OCI-LY7 (cell line): ENCODE results near the gene OLIG3. TPM values are rescaled to one million over a fixed set of nuclear protein-coding genes. Genes with fewer than 3 reads are reported as not detected.

ENCODE experiments used
- BruUV-seq: library from RNA; stranded (reverse); fragments of 400-500 nt; replicated peaks from 2 replicates; lab custom pipeline; 2021; lab: Mats Ljungman, UMichigan
- CTCF ChIA-PET: fragments of 300-600 bp; sonication (Branson Sonifier 250); formaldehyde crosslinking; loops from one replicate; lab custom pipeline; 2022; ENCODE audit warnings: antibody characterized with exemption; ENCODE audit not compliant: unreplicated experiment; lab: Charles Lee
- POLR2A ChIA-PET: fragments of 300-600 bp; sonication (Branson Sonifier 250); formaldehyde crosslinking; loops from one replicate; lab custom pipeline; 2022; ENCODE audit warnings: antibody characterized with exemption; lab: Charles Lee
- DNase-seq: peaks from one replicate; pipeline ENCODE4 v3.0.0-alpha.2; 2015; ENCODE audit warnings: low spot score
- H2AFZ ChIP-seq: fragments of 200-600 bp; sonication (generic), shearing (Covaris generic); 2 replicates; pipeline ENCODE4 v1.6.1; 2014; ENCODE audit warnings: mild to moderate bottlenecking, antibody characterized with exemption, low read length, moderate library complexity
- H3K27ac ChIP-seq: fragments of 200-600 bp; sonication (generic); 2 replicates; pipeline ENCODE4 v1.5.1; 2014; ENCODE audit warnings: mixed run types, low read depth, mild to moderate bottlenecking, moderate library complexity, low read length, inconsistent platforms; ENCODE audit not compliant: poor library complexity, severe bottlenecking
- H3K36me3 ChIP-seq: fragments of 200-600 bp; sonication (generic); 2 replicates; pipeline ENCODE4 v1.6.1; 2014; ENCODE audit warnings: mild to moderate bottlenecking, antibody characterized with exemption, low read length, moderate library complexity, mixed read lengths; ENCODE audit not compliant: insufficient read depth
- H3K4me1 ChIP-seq: fragments of 200-600 bp; sonication (generic); 2 replicates; pipeline ENCODE4 v1.5.1; 2014; ENCODE audit warnings: mild to moderate bottlenecking, low read length; ENCODE audit not compliant: insufficient read depth, poor library complexity, severe bottlenecking
- H3K4me2 ChIP-seq: fragments of 200-600 bp; sonication (generic); 2 replicates; pipeline ENCODE4 v1.6.1; 2014; ENCODE audit warnings: mild to moderate bottlenecking, low read length
- H3K4me3 ChIP-seq: fragments of 200-600 bp; sonication (generic); 2 replicates; pipeline ENCODE4 v1.5.1; 2014; ENCODE audit warnings: mild to moderate bottlenecking, low read depth, low read length; ENCODE audit not compliant: poor library complexity, severe bottlenecking
- H3K79me2 ChIP-seq: fragments of 200-600 bp; sonication (generic); 2 replicates; pipeline ENCODE4 v1.6.1; 2016; ENCODE audit warnings: low read depth, mild to moderate bottlenecking, low read length, moderate library complexity, mixed read lengths; ENCODE audit not compliant: insufficient read depth
- H3K9me2 ChIP-seq: fragments of 200-600 bp; sonication (generic); 2 replicates; pipeline ENCODE4 v1.6.1; 2016; ENCODE audit warnings: mild to moderate bottlenecking, low read length, mixed read lengths; ENCODE audit not compliant: insufficient read depth
- H3K9me3 ChIP-seq: fragments of 200-600 bp; sonication (generic); 2 replicates; pipeline ENCODE4 v1.6.1; 2014; ENCODE audit warnings: mild to moderate bottlenecking, mixed run types, low read length, mixed read lengths
- H4K20me1 ChIP-seq: fragments of 200-600 bp; sonication (generic); 2 replicates; pipeline ENCODE4 v1.6.1; 2014; ENCODE audit warnings: mild to moderate bottlenecking, antibody characterized with exemption, low read length, moderate library complexity, mixed read lengths; ENCODE audit not compliant: insufficient read depth
- EZH2phosphoT487 ChIP-seq: fragments of 200-600 bp; sonication (generic); IDR thresholded peaks from 2 replicates; pipeline ENCODE4 v1.6.1; 2018; ENCODE audit warnings: low read depth, borderline replicate concordance, mild to moderate bottlenecking, mixed run types, antibody characterized with exemption, low read length, moderate library complexity, mixed read lengths
- intact Hi-C: fragments of 100-400 bp; cut with micrococcal nuclease; formaldehyde crosslinking; loops from one replicate; pipeline ENCODE4 v1.10.0; 2022; ENCODE audit not compliant: unreplicated experiment
- total RNA-seq, 2 experiments: library from RNA; depleted of rRNA in 1 of 2; stranded (reverse); fragments of >200 nt in 1 of 2; shearing (Covaris generic) in 1 of 2; gene quantifications; 2 replicates each; pipeline ENCODE4 v1.2.3, GENCODE V29; 2014 to 2022
- TF ChIP-seq, protein P1 (sequence below): fragments of 200-600 bp; sonication (generic); conservative IDR thresholded peaks from 2 replicates; pipeline ENCODE4 v1.5.1; 2014; ENCODE audit warnings: mild to moderate bottlenecking, antibody characterized with exemption, low read length, moderate library complexity, mixed read lengths

Gene OLIG3
- total RNA-seq, 2 experiments from 2014 or later, result not detected

DNA sequence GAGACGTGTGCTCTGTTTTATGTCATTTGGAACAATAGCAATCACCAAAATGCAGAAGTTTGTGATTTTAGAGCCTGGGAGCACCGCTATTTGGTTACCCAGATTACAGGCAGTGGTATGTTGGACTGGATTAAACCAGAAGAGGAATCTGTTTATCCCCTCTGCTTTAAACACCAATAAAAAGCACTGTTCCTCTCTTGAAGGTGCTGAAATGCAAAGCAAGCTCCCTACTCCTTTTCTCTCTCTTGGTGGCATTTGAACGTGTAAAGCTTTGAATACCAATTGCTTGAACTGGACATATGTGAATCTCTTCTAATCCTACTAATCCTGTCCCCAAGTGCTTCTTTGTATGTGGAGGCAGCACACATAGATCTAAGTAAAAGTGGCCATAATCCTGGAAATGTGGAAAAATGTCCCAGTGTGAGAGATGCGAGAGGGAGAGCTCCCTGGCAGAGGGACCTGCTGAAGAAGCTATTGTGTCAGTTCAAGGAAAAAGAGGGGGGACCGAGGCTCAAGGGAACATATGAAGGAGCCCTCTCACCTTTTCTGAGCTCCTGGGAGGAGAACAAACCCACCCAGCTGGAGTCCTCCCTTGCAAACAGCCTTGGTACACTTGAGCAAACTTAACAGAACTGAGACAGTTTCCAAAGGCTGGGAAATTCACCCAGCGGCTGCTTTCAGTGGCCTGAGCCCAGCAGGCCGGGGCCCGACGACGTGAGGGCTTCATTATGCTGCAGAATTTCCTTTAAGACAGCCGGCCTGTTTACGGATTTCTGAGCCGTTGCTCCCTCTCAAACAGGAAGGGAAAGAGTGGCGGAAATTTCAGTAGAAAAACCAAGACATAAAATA, 18.8 kb upstream of the OLIG3 start:
- TF ChIP-seq, protein P1, sequence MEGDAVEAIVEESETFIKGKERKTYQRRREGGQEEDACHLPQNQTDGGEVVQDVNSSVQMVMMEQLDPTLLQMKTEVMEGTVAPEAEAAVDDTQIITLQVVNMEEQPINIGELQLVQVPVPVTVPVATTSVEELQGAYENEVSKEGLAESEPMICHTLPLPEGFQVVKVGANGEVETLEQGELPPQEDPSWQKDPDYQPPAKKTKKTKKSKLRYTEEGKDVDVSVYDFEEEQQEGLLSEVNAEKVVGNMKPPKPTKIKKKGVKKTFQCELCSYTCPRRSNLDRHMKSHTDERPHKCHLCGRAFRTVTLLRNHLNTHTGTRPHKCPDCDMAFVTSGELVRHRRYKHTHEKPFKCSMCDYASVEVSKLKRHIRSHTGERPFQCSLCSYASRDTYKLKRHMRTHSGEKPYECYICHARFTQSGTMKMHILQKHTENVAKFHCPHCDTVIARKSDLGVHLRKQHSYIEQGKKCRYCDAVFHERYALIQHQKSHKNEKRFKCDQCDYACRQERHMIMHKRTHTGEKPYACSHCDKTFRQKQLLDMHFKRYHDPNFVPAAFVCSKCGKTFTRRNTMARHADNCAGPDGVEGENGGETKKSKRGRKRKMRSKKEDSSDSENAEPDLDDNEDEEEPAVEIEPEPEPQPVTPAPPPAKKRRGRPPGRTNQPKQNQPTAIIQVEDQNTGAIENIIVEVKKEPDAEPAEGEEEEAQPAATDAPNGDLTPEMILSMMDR, result no peak
- no peak for TF ChIP-seq EZH2phosphoT487
- no peaks in the 10 kb centered on the region for H4K20me1 ChIP-seq
- H3K4me2 ChIP-seq, result no peak overlapping the region
- no peak overlapping the region for H2AFZ ChIP-seq
- no peak overlapping the region for H3K27ac ChIP-seq
- H3K79me2 ChIP-seq, result no peaks in the 10 kb centered on the region
- no peaks in the 10 kb centered on the region for H3K36me3 ChIP-seq
- DNase-seq, result no peak
- CTCF ChIA-PET, result no interaction called here
- H3K9me3 ChIP-seq, result no peaks in the 10 kb centered on the region
- no peaks in the 10 kb centered on the region for H3K9me2 ChIP-seq
- intact Hi-C loops, result no loop called here
- H3K4me3 ChIP-seq, result no peak overlapping the region
- no TSS peak for BruUV-seq
- no peaks in the 10 kb centered on the region for H3K4me1 ChIP-seq
- POLR2A ChIA-PET, result no interaction called here

- intact Hi-C loops, result no loop called here
- Histone ChIP-seq H3K4me1 (no peaks in the 10 kb centered on the region), H3K79me2 (no peaks in the 10 kb centered on the region), H3K9me2 (no peaks in the 10 kb centered on the region), H3K4me2 (no peak overlapping the region), H3K27ac (no peak overlapping the region), H4K20me1 (no peaks in the 10 kb centered on the region), H3K36me3 (no peaks in the 10 kb centered on the region), H2AFZ (no peak overlapping the region), H3K9me3 (no peaks in the 10 kb centered on the region), H3K4me3 (no peak overlapping the region)
- ChIA-PET CTCF (no interaction called here), POLR2A (no interaction called here)
- TF ChIP-seq, protein P1, result no peak
- no peak for TF ChIP-seq EZH2phosphoT487
- no TSS peak for BruUV-seq
- DNase-seq, result no peak
Observed at GRCh38 chr6:137510923-137511322, 16.7 kb upstream of the OLIG3 start.
